ENCODE measurements around the gene MTMR4. TPM values are rescaled to one million over a fixed set of nuclear protein-coding genes. Genes with fewer than 3 reads are reported as not detected.

The MTMR4 gene
- total RNA-seq, 1 donor from 2014 or later: 89.3 TPM

DNA sequence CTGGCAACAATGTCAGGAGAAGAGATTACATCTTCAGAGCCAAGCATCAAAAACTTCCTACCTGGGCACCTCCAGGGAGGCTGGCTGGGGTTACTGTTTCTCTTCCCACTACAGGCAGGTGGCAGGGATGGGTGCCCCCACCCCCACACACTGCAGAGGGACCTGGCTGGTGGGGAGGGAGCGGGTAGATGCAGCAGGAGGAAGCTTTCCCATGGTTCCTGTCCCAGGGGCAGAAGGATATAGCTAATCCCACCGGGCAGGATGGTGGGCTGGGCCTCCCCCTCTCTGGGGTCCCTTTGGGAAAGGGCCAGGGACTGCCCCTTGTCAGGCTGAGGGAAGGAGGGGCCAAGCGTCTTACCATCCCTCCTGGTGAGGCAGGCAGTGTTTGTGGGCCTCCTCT, 16.7 kb upstream of the MTMR4 start:
- Mint-ChIP-seq H3K36me3 (ENCODE audit: insufficient read depth) (no peaks in the 10 kb centered on the region), H3K27ac (no peak overlapping the region), H3K4me3 (ENCODE audit: low read depth) (peak overlapping the region; percentile 46), H3K4me1 (ENCODE audit: low read depth) (no peaks in the 10 kb centered on the region), H3K27me3 (peaks cover 81% of the 10 kb centered on the region), H3K9me3 (ENCODE audit: low read depth) (no peaks in the 10 kb centered on the region)
- no peak for TF ChIP-seq CTCF (IDR thresholded peaks at IDR 0.05; ENCODE audit: unreplicated experiment)
- DNase-seq (ENCODE audit: low spot score, unreplicated experiment): no peak

- H3K9me3 Mint-ChIP-seq (ENCODE audit: low read depth): no peaks in the 10 kb centered on the region
- no peaks in the 10 kb centered on the region for H3K36me3 Mint-ChIP-seq (ENCODE audit: insufficient read depth)
- peaks cover 76% of the 10 kb centered on the region for H3K27me3 Mint-ChIP-seq
- TF ChIP-seq CTCF (IDR thresholded peaks at IDR 0.05; ENCODE audit: unreplicated experiment): no peak
- no peak overlapping the region for H3K27ac Mint-ChIP-seq
- no peaks in the 10 kb centered on the region for H3K4me1 Mint-ChIP-seq (ENCODE audit: low read depth)
- DNase-seq (ENCODE audit: low spot score, unreplicated experiment): no peak
- peak overlapping the region; percentile 46 for H3K4me3 Mint-ChIP-seq (ENCODE audit: low read depth)
Observed at GRCh38 chr17:58530655-58531054, 16.2 kb upstream of the MTMR4 start.

DNA sequence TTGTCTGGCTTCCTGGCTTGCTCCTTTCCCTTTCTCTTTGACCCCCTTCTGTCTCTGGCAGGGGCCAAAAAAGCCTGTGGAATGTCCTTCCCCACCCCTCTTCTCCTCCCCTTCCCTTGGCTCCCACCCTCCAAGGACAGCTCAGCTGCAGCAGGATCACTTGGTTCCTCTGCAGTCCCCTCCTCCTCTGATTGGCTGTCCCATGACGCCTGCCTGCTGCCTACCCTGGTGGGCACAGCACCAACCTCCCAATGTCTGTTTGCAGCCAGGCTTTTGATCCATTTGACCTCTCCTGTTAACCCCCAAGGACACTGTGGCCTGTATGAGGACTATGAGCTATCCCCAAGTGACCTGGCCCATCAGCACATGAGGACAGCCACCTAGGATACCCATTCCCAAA, 14.8 kb upstream of the MTMR4 start:
- H3K36me3 Mint-ChIP-seq (ENCODE audit: insufficient read depth): no peaks in the 10 kb centered on the region
- no peak for TF ChIP-seq CTCF (IDR thresholded peaks at IDR 0.05; ENCODE audit: unreplicated experiment)
- DNase-seq (ENCODE audit: low spot score, unreplicated experiment): no peak
- no peak overlapping the region for H3K27ac Mint-ChIP-seq
- no peak overlapping the region for H3K4me3 Mint-ChIP-seq (ENCODE audit: low read depth)
- no peaks in the 10 kb centered on the region for H3K4me1 Mint-ChIP-seq (ENCODE audit: low read depth)
- H3K9me3 Mint-ChIP-seq (ENCODE audit: low read depth): no peaks in the 10 kb centered on the region
- peaks cover 65% of the 10 kb centered on the region for H3K27me3 Mint-ChIP-seq

- H3K9me3 Mint-ChIP-seq (ENCODE audit: low read depth): no peaks in the 10 kb centered on the region
Observed at GRCh38 chr17:58528443-58528842, 14.0 kb upstream of the MTMR4 start.

DNA sequence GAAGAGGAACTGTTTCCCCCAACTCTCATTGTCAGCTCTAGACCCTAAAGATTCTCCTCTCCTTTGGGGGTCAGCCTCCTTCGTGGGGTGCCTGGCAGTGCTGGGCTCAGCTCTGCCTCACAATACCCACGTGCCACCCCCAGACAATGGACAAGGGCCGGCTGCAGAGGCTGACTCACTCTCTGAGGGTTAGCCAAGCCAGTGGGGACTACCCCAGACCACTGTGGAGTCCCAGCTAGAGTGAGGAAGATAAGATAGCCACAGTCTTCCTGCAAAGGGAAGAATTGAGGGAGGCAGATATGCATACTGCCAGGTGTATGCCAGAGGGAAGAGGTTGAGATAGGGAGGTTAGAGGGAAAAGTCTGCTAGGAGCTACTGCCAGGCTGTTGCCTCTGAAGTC, 13.5 kb upstream of the MTMR4 start:
- Mint-ChIP-seq H3K27me3 (peaks cover 59% of the 10 kb centered on the region), H3K9me3 (ENCODE audit: low read depth) (no peaks in the 10 kb centered on the region), H3K27ac (no peak overlapping the region), H3K4me3 (ENCODE audit: low read depth) (no peak overlapping the region), H3K36me3 (ENCODE audit: insufficient read depth) (no peaks in the 10 kb centered on the region), H3K4me1 (ENCODE audit: low read depth) (no peaks in the 10 kb centered on the region)
- no peak for DNase-seq (ENCODE audit: low spot score, unreplicated experiment)
- no peak for TF ChIP-seq CTCF (IDR thresholded peaks at IDR 0.05; ENCODE audit: unreplicated experiment)

More at GRCh38 chr17:58528443-58528842, 14.0 kb upstream of the MTMR4 start:
- no peak for TF ChIP-seq CTCF (IDR thresholded peaks at IDR 0.05; ENCODE audit: unreplicated experiment)
- peaks cover 63% of the 10 kb centered on the region for H3K27me3 Mint-ChIP-seq
- H3K4me3 Mint-ChIP-seq (ENCODE audit: low read depth): no peak overlapping the region
- DNase-seq (ENCODE audit: low spot score, unreplicated experiment): no peak
- no peaks in the 10 kb centered on the region for H3K4me1 Mint-ChIP-seq (ENCODE audit: low read depth)
- no peak overlapping the region for H3K27ac Mint-ChIP-seq
- no peaks in the 10 kb centered on the region for H3K36me3 Mint-ChIP-seq (ENCODE audit: insufficient read depth)
